HG03575 (cell line): Measurements from ENCODE around the gene TAF1A.

Experiments used
- ATAC-seq: cut with Tn5 transposase; IDR thresholded peaks from one replicate; pipeline ENCODE4 v1.9.1; 2021; ENCODE audit not compliant: unreplicated experiment, insufficient number of reproducible peaks, low FRiP score; ENCODE audit errors: extremely low read depth

The TAF1A gene

GRCh38 chr1:222546091-222546490 is 43.6 kb downstream of the TAF1A start:
- no peak for ATAC-seq

GRCh38 chr1:222543817-222544216 is 45.9 kb downstream of the TAF1A start:
- ATAC-seq: no peak

DNA sequence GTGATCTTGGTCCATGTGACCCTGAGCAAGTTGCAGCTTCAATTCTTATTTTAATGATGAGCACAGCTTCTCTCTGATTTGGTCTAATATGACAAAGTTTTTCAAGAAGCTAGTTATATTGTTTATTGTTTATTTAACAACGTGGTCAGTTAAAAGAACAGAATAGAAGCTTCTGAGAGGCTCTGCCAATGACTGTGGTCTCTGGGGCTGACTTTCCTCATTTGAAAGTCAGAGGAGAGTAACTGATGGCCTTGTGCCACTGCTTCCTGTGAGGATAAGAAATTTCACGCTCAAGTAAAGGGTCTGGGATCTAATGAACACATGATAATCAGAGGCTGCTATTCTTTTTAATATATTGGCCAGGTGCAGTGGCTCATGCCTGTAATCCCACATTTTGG is 49.1 kb downstream of the TAF1A start:
- no peak for ATAC-seq

DNA sequence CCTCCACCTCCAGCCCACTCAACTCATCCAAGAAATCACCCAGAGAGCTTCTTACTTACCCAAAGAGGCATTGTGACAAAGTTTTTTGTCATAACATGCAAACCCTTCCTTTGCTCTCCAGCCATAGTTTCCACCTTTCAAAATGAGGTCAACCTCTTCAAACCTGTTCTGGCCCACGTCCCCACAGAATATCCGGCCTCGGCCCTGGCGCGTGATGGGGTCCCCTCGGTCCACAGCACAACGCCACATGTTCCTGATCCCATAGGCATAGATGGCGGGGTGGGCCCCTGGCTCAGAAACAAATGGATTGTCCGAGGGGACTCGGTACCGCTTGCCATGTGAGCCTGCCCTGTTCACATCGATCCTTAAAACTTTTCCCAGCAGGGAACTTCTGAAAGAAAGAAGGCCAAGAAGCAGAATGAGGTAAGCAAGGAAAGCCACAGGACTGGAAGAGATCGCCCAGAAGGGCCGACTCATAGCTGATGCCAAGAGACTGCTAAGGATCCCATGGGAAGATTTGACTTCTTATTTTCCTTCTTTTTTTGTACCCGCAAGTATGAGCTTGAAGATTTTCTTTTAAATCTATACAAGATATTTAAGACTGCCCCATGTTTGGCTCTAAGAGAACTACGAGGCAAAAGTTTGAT is 49.7 kb downstream of the TAF1A start:
- ATAC-seq: no peak

DNA sequence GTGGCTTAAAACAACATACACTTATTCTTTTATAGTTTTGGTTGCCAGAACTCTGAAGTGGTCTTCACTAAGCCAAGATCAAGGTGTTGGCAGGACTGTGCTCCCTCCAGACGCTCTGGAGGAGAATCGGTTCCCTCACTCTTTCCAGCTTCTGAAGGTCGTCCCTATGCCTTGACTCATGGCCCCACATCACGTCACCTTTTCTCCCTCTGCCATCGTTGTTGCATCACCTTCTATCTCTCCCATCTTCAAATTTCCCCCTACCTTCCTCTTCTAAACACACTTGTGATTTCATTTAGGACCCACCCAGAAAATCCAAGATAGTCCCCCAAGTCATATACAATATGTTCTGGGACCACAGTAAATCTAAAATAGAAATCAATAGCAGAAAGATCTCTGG is 54.3 kb downstream of the TAF1A start:
- ATAC-seq: no peak

DNA sequence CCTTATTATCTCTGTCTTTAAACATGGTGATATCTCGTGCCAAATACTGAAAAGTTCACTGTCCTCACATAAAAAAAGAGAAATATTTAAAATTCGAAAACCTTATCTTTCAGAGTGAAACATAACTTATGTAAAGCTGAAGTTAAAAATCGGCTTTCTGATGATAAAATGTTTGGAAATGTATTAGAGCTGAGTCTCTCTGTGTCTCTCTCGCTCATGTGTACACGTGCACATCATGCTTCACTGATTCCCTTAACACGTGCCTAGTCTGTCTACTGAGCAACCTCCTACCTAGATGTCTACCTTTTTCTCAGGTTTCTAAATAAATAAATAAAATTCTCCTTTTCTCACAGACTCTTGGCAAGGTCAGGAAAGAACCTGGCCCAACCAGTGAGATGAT is 58.9 kb downstream of the TAF1A start:
- no peak for ATAC-seq

- ATAC-seq: no peak
Observed at GRCh38 chr1:222529916-222530315, 59.8 kb downstream of the TAF1A start.

- no peak for ATAC-seq
Observed at GRCh38 chr1:222529181-222529580, 60.6 kb downstream of the TAF1A start.

DNA sequence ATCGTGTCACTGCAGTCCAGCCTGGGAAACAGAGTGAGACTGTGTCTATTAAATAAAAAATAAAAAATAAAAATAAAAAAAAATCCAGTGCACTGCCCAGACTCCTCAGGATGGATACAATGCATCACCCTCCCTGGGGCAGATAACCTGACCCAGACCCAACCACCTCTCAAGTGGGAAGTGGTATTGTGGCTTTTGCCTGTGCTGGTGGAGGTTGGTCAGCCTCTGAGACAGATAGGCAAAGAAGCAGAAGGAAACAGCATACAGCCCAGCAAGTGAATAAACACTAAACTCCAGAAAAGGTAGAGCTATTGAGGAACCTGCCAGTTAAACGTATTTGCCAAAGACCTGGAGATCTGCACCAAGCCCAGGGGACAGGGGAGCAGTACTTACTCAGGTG is 63.8 kb downstream of the TAF1A start:
- no peak for ATAC-seq

GRCh38 chr1:222523852-222524251 is 65.9 kb downstream of the TAF1A start:
- no peak for ATAC-seq

DNA sequence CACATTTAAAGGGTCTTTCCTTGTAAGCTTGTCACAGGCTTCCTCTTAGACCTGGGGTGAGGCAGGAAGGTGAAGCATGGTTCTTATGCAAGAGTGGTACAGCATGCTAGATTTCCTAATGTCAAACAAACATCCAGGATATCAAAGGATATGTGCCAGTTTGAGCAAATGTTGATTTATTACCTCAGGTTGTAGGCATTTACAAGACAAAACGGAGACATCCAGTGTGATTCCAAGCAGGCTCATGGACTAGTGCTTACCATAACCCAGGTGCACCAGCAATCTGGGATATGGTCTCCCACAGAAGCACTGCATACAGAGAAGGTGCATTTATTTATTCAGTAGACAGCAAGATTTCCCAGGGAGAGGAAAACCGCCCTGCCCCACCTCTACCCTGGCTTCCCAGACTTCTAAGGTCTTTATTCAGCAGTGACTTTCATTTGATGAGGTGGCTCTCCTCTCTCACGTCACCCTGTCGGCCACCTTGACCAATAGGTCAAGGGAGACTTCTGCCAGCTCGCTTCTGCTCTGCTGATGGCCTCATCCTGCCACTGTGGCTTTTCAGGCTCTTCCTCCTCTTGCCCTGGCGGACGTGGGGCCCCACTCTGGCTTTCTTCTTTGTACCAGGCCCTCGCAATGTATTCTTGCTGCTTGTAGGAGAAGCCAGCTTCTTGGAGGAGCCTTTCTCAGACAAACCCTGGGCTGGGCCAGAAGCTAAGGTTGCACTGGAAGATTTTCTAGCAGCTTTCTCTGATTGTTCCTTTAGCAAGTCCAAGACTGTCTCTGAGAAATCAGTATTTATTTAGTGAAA is 67.4 kb downstream of the TAF1A start:
- no peak for ATAC-seq

DNA sequence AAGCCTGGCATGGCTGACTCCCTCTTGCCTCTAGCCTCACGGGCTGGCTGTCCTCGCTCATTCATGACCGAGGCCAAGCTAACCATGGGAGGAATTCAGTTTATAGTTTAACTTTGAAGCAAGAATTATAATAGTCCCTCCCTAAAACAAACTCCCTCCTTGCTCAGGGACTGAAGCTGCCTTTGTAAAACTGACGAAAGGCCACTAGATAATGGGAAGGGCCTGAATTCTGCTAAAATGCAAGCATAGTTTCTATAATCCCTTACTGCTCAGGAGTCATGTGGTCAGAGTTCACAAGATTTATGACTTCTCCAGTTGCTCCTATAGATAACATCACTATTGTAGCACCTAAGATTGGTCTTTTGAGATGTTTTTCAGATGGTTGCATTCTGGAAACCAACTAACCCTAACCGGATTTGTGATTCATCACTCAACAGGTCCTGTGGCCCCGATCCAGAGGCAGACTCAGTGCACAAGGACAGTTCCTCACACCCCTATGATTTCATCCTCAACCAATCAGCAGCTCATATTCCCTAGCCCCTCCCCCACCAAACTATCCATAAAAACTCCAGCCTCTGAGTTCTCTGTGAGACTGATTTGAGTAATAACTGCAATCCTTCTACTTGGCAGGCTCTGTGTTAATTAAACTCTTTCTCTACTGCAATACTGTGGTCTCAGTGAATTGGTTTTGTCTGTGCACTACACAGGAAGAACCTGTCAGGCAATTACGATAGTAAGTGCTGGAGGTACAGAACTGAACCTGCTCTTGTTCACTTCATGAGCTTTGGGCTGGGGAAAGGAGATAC is 68.2 kb downstream of the TAF1A start:
- no peak for ATAC-seq
